ENCODE results near the gene GALNT7.

DNA sequence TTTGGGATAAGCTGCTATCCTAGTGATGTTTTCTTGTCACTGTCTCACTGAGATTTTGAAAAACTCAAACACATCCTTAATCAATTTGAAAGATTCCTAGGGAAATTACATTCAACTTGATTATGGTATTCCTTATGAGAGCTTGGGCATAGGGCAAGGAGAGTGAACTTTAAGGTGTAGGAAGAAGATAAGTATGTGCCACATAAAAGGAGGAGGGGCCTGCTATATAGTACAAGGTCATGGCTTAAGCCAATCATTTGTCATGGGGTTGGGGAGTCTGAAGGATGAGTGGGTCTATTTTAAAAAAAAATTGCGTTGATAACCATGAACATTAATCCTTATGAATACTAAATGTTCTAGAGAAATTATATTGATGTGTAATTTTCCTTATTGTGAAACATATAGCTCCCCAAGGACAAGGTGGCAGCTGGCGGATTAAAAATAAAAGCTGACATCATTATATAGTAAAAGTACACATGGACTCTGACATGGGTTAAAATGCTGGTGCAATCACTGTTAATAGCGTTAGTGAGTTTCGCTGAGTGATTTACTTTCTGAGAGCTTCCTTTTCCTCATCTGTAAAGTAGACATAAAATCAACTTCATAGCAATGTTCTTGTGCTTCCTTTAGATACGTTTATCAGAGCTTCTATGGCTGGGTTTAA, 17.4 kb downstream of the GALNT7 start:
- TF ChIP-seq, protein P1, sequence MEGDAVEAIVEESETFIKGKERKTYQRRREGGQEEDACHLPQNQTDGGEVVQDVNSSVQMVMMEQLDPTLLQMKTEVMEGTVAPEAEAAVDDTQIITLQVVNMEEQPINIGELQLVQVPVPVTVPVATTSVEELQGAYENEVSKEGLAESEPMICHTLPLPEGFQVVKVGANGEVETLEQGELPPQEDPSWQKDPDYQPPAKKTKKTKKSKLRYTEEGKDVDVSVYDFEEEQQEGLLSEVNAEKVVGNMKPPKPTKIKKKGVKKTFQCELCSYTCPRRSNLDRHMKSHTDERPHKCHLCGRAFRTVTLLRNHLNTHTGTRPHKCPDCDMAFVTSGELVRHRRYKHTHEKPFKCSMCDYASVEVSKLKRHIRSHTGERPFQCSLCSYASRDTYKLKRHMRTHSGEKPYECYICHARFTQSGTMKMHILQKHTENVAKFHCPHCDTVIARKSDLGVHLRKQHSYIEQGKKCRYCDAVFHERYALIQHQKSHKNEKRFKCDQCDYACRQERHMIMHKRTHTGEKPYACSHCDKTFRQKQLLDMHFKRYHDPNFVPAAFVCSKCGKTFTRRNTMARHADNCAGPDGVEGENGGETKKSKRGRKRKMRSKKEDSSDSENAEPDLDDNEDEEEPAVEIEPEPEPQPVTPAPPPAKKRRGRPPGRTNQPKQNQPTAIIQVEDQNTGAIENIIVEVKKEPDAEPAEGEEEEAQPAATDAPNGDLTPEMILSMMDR (IDR thresholded peaks at IDR 0.05): no peak
- no peak for TF ChIP-seq POLR2A (IDR thresholded peaks at IDR 0.05)

All from heart left ventricle (tissue), 13 donors.